MM.1S (cell line): ENCODE data around the gene DYRK4.

Source experiments
- DNase-seq: peaks from one replicate; pipeline ENCODE4 v3.0.0-alpha.2; 2015
- H2AFZ ChIP-seq: fragments of 300-600 bp; sonication (generic); 2 replicates; pipeline ENCODE4 v1.6.0; 2016; ENCODE audit warnings: antibody characterized with exemption, low read length
- H3F3A ChIP-seq: fragments of 300-600 bp; sonication (generic); 2 replicates; pipeline ENCODE4 v1.6.1; 2016; ENCODE audit warnings: mild to moderate bottlenecking, antibody characterized with exemption, low read length, moderate library complexity, mixed read lengths; ENCODE audit not compliant: insufficient read depth
- H3K27ac ChIP-seq: fragments of 300-600 bp; sonication (generic); 2 replicates; pipeline ENCODE4 v1.5.1; 2016; ENCODE audit warnings: mild to moderate bottlenecking, low read length
- H3K27me3 ChIP-seq: fragments of 300-600 bp; sonication (generic); replicated peaks from 2 replicates; pipeline ENCODE4 v1.6.0; 2016; ENCODE audit warnings: low read length; ENCODE audit not compliant: insufficient read depth
- H3K36me3 ChIP-seq: fragments of 300-600 bp; sonication (generic); replicated peaks from 2 replicates; pipeline ENCODE4 v1.6.1; 2016; ENCODE audit warnings: mild to moderate bottlenecking, low read length, mixed read lengths; ENCODE audit not compliant: insufficient read depth
- H3K4me1 ChIP-seq: fragments of 300-600 bp; sonication (generic); 2 replicates; pipeline ENCODE4 v1.6.1; 2016; ENCODE audit warnings: low read length, mixed read lengths
- H3K4me2 ChIP-seq: fragments of 300-600 bp; sonication (generic); 2 replicates; pipeline ENCODE4 v1.6.0; 2016; ENCODE audit warnings: low read depth, low read length
- H3K4me3 ChIP-seq: fragments of 300-600 bp; sonication (generic); 2 replicates; pipeline ENCODE4 v1.5.1; 2016; ENCODE audit warnings: low read length, mixed read lengths
- H3K79me2 ChIP-seq: fragments of 300-600 bp; sonication (generic); 2 replicates; pipeline ENCODE4 v1.6.1; 2016; ENCODE audit warnings: mixed run types, low read length, mixed read lengths
- H3K9ac ChIP-seq: fragments of 300-600 bp; sonication (generic); 2 replicates; pipeline ENCODE4 v1.6.1; 2016; ENCODE audit warnings: low read length, mixed read lengths
- H3K9me2 ChIP-seq: fragments of 300-600 bp; sonication (generic); replicated peaks from 2 replicates; pipeline ENCODE4 v1.6.1; 2016; ENCODE audit warnings: mild to moderate bottlenecking, low read length, mixed read lengths; ENCODE audit not compliant: insufficient read depth
- H3K9me3 ChIP-seq: fragments of 300-600 bp; sonication (generic); replicated peaks from 2 replicates; pipeline ENCODE4 v1.6.1; 2016; ENCODE audit warnings: mild to moderate bottlenecking, low read length, mixed read lengths; ENCODE audit not compliant: insufficient read depth
- H4K20me1 ChIP-seq: fragments of 300-600 bp; sonication (generic); 2 replicates; pipeline ENCODE4 v1.6.1; 2016; ENCODE audit warnings: mild to moderate bottlenecking, low read length, moderate library complexity, mixed read lengths; ENCODE audit not compliant: insufficient read depth
- EZH2 ChIP-seq: fragments of 300-600 bp; sonication (generic); optimal IDR thresholded peaks from 2 replicates; pipeline ENCODE3; 2017; ENCODE audit warnings: low read depth, mild to moderate bottlenecking, antibody characterized with exemption, low read length, mixed read lengths
- EZH2phosphoT487 ChIP-seq: fragments of 300-600 bp; sonication (generic); IDR thresholded peaks from 2 replicates; pipeline ENCODE4 v1.6.1; 2018; ENCODE audit warnings: antibody characterized with exemption, low read length
- TF ChIP-seq, protein P1 (sequence below): fragments of 300-600 bp; sonication (generic); IDR thresholded peaks from 2 replicates; pipeline ENCODE4 v1.5.1; 2016; ENCODE audit warnings: antibody characterized with exemption, low read length, mixed read lengths

DYRK4 gene

GRCh38 chr12:4645023-4645422 lies 83.0 kb downstream of the DYRK4 start:
- TF ChIP-seq, protein P1, sequence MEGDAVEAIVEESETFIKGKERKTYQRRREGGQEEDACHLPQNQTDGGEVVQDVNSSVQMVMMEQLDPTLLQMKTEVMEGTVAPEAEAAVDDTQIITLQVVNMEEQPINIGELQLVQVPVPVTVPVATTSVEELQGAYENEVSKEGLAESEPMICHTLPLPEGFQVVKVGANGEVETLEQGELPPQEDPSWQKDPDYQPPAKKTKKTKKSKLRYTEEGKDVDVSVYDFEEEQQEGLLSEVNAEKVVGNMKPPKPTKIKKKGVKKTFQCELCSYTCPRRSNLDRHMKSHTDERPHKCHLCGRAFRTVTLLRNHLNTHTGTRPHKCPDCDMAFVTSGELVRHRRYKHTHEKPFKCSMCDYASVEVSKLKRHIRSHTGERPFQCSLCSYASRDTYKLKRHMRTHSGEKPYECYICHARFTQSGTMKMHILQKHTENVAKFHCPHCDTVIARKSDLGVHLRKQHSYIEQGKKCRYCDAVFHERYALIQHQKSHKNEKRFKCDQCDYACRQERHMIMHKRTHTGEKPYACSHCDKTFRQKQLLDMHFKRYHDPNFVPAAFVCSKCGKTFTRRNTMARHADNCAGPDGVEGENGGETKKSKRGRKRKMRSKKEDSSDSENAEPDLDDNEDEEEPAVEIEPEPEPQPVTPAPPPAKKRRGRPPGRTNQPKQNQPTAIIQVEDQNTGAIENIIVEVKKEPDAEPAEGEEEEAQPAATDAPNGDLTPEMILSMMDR: no peak
- TF ChIP-seq EZH2phosphoT487 (no peak), EZH2 (no peak)
- H3K4me2 ChIP-seq: no peak overlapping the region
- no peak overlapping the region for H3K4me3 ChIP-seq
- H3K4me1 ChIP-seq: peaks cover 7% of the 10 kb centered on the region
- no peak for DNase-seq
- no peaks in the 10 kb centered on the region for H3K36me3 ChIP-seq
- H3K9ac ChIP-seq: no peak overlapping the region
- no peaks in the 10 kb centered on the region for H3K9me3 ChIP-seq
- H3K27me3 ChIP-seq: no peaks in the 10 kb centered on the region
- no peaks in the 10 kb centered on the region for H3K9me2 ChIP-seq
- no peaks in the 10 kb centered on the region for H4K20me1 ChIP-seq
- no peak overlapping the region for H2AFZ ChIP-seq
- peaks cover 11% of the 10 kb centered on the region for H3K79me2 ChIP-seq
- no peak overlapping the region for H3K27ac ChIP-seq
- H3F3A ChIP-seq: peaks cover 13% of the 10 kb centered on the region; the same call in 1 of the 2 replicates

DNA sequence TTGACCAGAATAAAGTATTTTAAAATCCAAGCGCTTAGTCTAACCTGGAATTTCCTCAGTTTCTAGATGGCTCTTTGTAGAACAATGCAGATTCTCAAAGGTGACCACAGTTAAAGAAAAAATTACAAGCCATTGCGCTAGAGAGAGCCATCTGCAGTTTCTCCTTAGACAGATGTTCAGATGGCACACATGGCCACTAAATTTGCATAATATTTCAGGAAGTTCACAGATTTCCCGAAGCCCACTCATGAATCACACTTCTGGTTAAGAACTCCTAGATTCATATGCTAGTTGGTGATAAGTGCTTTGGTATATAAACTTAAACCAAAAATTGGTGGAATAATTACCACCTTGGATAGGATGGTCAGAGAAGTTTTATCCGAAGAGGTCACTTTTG lies 86.1 kb downstream of the DYRK4 start:
- DNase-seq: peak; percentile 66
- H3F3A ChIP-seq: peaks cover 18% of the 10 kb centered on the region; the same call in 1 of the 2 replicates
- H3K79me2 ChIP-seq: peaks cover 40% of the 10 kb centered on the region
- H3K4me3 ChIP-seq: peak overlapping the region; percentile 80
- H3K27me3 ChIP-seq: no peaks in the 10 kb centered on the region
- H3K36me3 ChIP-seq: no peaks in the 10 kb centered on the region
- H3K9ac ChIP-seq: peak overlapping the region; percentile 81
- no peaks in the 10 kb centered on the region for H3K9me2 ChIP-seq
- H3K9me3 ChIP-seq: no peaks in the 10 kb centered on the region
- peaks cover 24% of the 10 kb centered on the region for H3K4me1 ChIP-seq
- peak overlapping the region; percentile 78 for H2AFZ ChIP-seq
- H3K4me2 ChIP-seq: peak overlapping the region; percentile 74
- H3K27ac ChIP-seq: peak overlapping the region; percentile 54; the same call in 1 of the 2 replicates
- no peaks in the 10 kb centered on the region for H4K20me1 ChIP-seq
- TF ChIP-seq, protein P1: no peak
- TF ChIP-seq EZH2phosphoT487: no peak
- TF ChIP-seq EZH2: no peak

GRCh38 chr12:4648501-4649357 lies 86.7 kb downstream of the DYRK4 start, which contains the start of the genes AKAP3 and NDUFA9:
AKAP3 (minus strand) TSS chr12:4649051; CDS start chr12:4638196, 10,855 bp downstream.
NDUFA9 (plus strand) TSS chr12:4649114; CDS start chr12:4649127, 13 bp downstream.
- no peak for TF ChIP-seq EZH2phosphoT487
- peak within 1 kb of the TSS; percentile 80 for H3K4me3 ChIP-seq
- peaks cover 31% of the 10 kb centered on the region for H3K4me1 ChIP-seq
- peaks cover 47% of the 10 kb centered on the region for H3K79me2 ChIP-seq
- no peaks in the 10 kb centered on the region for H3K27me3 ChIP-seq
- H3K9ac ChIP-seq: peak within 1 kb of the TSS; percentile 81
- no peaks in the 10 kb centered on the region for H3K9me2 ChIP-seq
- H3K36me3 ChIP-seq: 0 out of 2 replicates have a peak, but pooled peaks cover under 1% of the 10 kb centered on the region
- no peaks in the 10 kb centered on the region for H3K9me3 ChIP-seq
- peaks cover 18% of the 10 kb centered on the region; the same call in 1 of the 2 replicates for H3F3A ChIP-seq
- no peaks in the 10 kb centered on the region for H4K20me1 ChIP-seq
- peak within 1 kb of the TSS; percentile 74 for H3K4me2 ChIP-seq
- peak within 1 kb of the TSS; percentile 78 for H2AFZ ChIP-seq
- DNase-seq: peak; percentile 85
- H3K27ac ChIP-seq: peak within 1 kb of the TSS; percentile 54; the same call in 1 of the 2 replicates
